WI38 (cell line): ENCODE measurements around the gene LEP.
"Not testable (repeated sequence)": the region's sequence is repeated elsewhere in the genome, so short reads cannot be mapped to it uniquely, and the experiment has no call there.

Experiments
- H3K4me3 ChIP-seq: 2 replicates; pipeline ENCODE4 v1.5.1; 2011; ENCODE audit warnings: low read depth, mild to moderate bottlenecking, control low read depth, low read length
- TF ChIP-seq, protein P1 (sequence below): IDR thresholded peaks from 2 replicates; pipeline ENCODE4 v1.5.1; 2012; ENCODE audit warnings: low read depth, mild to moderate bottlenecking, control low read depth, low read length

Gene LEP

DNA sequence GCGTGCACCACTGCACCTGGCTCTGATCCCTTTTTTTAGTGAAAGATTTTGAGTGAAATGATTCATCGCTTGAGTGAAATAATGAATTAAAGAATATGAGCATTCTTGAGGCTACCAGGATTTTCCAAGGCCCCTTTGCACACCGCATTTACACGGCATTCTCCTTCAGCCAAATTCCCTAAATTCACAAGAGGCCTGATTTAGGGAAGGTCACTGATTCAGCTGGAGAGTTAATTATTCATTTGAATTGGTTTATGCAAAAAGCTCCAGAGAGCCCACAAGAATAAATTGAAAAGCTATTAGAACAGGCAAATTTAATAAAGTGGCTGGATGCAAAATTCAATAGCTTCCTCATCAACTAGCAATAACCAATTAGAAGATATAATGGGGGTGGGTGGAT lies 46.5 kb downstream of the LEP start:
- H3K4me3 ChIP-seq: no peak overlapping the region
- TF ChIP-seq, protein P1, sequence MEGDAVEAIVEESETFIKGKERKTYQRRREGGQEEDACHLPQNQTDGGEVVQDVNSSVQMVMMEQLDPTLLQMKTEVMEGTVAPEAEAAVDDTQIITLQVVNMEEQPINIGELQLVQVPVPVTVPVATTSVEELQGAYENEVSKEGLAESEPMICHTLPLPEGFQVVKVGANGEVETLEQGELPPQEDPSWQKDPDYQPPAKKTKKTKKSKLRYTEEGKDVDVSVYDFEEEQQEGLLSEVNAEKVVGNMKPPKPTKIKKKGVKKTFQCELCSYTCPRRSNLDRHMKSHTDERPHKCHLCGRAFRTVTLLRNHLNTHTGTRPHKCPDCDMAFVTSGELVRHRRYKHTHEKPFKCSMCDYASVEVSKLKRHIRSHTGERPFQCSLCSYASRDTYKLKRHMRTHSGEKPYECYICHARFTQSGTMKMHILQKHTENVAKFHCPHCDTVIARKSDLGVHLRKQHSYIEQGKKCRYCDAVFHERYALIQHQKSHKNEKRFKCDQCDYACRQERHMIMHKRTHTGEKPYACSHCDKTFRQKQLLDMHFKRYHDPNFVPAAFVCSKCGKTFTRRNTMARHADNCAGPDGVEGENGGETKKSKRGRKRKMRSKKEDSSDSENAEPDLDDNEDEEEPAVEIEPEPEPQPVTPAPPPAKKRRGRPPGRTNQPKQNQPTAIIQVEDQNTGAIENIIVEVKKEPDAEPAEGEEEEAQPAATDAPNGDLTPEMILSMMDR: no peak

- not testable (repeated sequence) for H3K4me3 ChIP-seq
Observed at GRCh38 chr7:128298004-128298403, 56.9 kb downstream of the LEP start.

GRCh38 chr7:128299109-128299607 lies 58.1 kb downstream of the LEP start:
- H3K4me3 ChIP-seq: no peak overlapping the region
- TF ChIP-seq, protein P1: no peak

DNA sequence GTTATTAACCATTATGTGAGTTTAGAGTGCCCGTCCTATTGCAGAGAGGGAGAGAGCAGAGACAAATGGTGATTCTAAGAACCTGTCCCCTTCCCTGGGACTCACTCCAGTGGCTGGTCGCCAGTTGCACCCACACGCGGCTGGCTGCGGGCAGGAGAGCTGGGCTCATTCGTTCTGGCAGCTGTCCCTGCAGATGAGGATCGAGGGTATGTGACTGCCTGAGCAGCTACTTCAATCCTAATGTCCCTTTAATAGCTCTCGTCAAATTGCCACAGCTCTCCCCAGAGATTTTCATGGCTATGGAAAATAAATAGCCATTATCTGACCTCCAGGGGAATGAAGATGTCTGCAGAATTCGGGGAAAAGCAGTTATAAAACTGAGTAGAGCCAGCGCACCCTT lies 61.1 kb downstream of the LEP start:
- TF ChIP-seq, protein P1: no peak
- H3K4me3 ChIP-seq: no peak overlapping the region

DNA sequence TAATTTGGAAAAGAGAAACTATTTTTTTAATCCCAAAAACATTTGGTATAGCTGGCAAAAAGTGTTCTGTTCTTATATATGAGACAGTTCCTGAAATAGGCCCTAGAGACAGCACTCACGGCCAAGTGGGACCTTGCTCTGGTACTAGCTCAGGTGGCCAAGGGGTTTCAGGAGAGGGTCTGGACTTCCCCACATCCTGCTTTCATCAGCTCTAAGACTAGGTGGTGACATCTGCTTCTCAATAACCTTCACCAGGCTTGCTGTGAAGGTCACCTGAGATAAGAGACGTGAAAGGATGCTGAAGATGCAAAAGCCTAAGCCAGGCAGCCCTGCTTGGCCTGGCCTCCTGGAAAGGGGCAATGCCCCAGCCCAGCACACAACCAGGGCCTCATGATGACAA lies 62.1 kb downstream of the LEP start:
- H3K4me3 ChIP-seq: no peak overlapping the region
- TF ChIP-seq, protein P1: no peak

- H3K4me3 ChIP-seq: no peak overlapping the region
- TF ChIP-seq, protein P1: no peak
Observed at GRCh38 chr7:128303643-128304042, 62.6 kb downstream of the LEP start.

DNA sequence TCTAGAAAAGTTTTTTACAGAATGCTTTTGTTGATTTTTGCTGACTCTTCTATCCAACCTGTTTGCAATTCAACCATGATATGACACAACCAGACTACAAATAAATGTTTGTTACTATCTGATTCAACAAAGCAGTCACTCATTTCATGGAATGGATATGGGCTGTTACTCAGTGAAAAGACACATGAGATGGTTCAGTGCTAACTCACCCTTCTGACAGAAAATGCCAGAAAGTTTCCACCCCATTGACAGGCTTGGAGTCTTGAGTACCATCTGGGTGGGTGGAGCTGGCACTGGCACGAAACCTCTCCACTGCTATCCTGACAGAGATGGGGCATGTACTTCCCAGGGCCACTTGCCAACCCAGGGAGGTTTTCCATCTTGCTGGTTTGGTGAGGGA lies 63.1 kb downstream of the LEP start:
- TF ChIP-seq, protein P1: no peak
- H3K4me3 ChIP-seq: no peak overlapping the region

- TF ChIP-seq, protein P1: no peak
- H3K4me3 ChIP-seq: no peak overlapping the region
Observed at GRCh38 chr7:128307061-128307460, 66.0 kb downstream of the LEP start.
